ENCODE data around the gene FDCSP. TPM values are rescaled to one million over a fixed set of nuclear protein-coding genes. Genes with fewer than 3 reads are reported as not detected.

The FDCSP gene
- total and polyA plus RNA-seq, 4 donors, result not detected

DNA sequence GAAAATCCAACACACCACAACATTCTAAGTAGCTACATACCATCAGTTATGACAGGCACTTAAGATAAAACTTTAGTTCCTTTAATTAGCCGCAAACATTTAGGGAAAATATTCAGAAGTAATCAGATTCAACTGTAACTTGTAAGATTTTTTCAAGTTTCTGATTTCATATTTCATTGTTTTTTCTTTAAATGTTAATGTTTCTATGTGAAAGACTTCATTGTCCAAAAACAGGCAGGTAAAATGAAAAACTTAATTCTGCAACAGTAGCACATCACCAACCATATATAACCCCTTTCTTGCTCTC is 42.0 kb upstream of the FDCSP start:
- H3K4me3 ChIP-seq (ENCODE audit: low read depth in 1 of 3, low read length in 3 of 3), result no peak overlapping the region
- H3K9me3 ChIP-seq (ENCODE audit: control insufficient read depth in 4 of 4, low read length in 3 of 4), result no peaks in the 10 kb centered on the region
- H3K27me3 ChIP-seq (ENCODE audit: control insufficient read depth in 4 of 4, insufficient read depth in 4 of 4, low read length in 3 of 4), result no peaks in the 10 kb centered on the region
- no peaks in the 10 kb centered on the region for H3K36me3 ChIP-seq (ENCODE audit: control insufficient read depth in 4 of 4, insufficient read depth in 3 of 4, low read depth in 1 of 4, low read length in 3 of 4)
- H3K27ac ChIP-seq (ENCODE audit: low read depth in 1 of 2, low read length in 2 of 2), result no peak overlapping the region
- 84% methylated on average over 1 of the region's 1 CpG for WGBS
- DNase-seq (ENCODE audit: low spot score), result no peak
- no peak overlapping the region for H3K9ac ChIP-seq (ENCODE audit: low read depth in 1 of 2, low read length in 2 of 2)
- peaks cover 0 to 13% (median 4%) of the 10 kb centered on the region in 4 donors for H3K4me1 ChIP-seq (ENCODE audit: control insufficient read depth in 4 of 4, insufficient read depth in 4 of 4, low read length in 3 of 4)
- TF ChIP-seq FOXA1 (IDR thresholded peaks at IDR 0.05) (no peak), RXRA (IDR thresholded peaks at IDR 0.05) (no peak), EGR1 (IDR thresholded peaks at IDR 0.05; ENCODE audit: low read depth in 2 of 2) (no peak), TAF1 (conservative IDR thresholded peaks at IDR 0.05) (no peak), NR2F2 (IDR thresholded peaks at IDR 0.05) (no peak), RAD21 (IDR thresholded peaks at IDR 0.05) (no peak), HNF4G (IDR thresholded peaks at IDR 0.05) (no peak), HNF4A (conservative IDR thresholded peaks at IDR 0.05) (no peak), GABPA (IDR thresholded peaks at IDR 0.05 in 1 of 2, conservative IDR thresholded peaks at IDR 0.05 in 1 of 2) (no peak), YY1 (IDR thresholded peaks at IDR 0.05) (no peak), FOXA2 (IDR thresholded peaks at IDR 0.05) (no peak), SP1 (IDR thresholded peaks at IDR 0.05) (no peak), JUND (IDR thresholded peaks at IDR 0.05) (no peak)
- TF ChIP-seq, protein P1, sequence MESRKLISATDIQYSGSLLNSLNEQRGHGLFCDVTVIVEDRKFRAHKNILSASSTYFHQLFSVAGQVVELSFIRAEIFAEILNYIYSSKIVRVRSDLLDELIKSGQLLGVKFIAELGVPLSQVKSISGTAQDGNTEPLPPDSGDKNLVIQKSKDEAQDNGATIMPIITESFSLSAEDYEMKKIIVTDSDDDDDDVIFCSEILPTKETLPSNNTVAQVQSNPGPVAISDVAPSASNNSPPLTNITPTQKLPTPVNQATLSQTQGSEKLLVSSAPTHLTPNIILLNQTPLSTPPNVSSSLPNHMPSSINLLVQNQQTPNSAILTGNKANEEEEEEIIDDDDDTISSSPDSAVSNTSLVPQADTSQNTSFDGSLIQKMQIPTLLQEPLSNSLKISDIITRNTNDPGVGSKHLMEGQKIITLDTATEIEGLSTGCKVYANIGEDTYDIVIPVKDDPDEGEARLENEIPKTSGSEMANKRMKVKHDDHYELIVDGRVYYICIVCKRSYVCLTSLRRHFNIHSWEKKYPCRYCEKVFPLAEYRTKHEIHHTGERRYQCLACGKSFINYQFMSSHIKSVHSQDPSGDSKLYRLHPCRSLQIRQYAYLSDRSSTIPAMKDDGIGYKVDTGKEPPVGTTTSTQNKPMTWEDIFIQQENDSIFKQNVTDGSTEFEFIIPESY (IDR thresholded peaks at IDR 0.05), result no peak
- TF ChIP-seq, protein P2, sequence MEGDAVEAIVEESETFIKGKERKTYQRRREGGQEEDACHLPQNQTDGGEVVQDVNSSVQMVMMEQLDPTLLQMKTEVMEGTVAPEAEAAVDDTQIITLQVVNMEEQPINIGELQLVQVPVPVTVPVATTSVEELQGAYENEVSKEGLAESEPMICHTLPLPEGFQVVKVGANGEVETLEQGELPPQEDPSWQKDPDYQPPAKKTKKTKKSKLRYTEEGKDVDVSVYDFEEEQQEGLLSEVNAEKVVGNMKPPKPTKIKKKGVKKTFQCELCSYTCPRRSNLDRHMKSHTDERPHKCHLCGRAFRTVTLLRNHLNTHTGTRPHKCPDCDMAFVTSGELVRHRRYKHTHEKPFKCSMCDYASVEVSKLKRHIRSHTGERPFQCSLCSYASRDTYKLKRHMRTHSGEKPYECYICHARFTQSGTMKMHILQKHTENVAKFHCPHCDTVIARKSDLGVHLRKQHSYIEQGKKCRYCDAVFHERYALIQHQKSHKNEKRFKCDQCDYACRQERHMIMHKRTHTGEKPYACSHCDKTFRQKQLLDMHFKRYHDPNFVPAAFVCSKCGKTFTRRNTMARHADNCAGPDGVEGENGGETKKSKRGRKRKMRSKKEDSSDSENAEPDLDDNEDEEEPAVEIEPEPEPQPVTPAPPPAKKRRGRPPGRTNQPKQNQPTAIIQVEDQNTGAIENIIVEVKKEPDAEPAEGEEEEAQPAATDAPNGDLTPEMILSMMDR (IDR thresholded peaks at IDR 0.05; ENCODE audit: low read depth, low read length, missing input control), result no peak
- TF ChIP-seq, protein P3, sequence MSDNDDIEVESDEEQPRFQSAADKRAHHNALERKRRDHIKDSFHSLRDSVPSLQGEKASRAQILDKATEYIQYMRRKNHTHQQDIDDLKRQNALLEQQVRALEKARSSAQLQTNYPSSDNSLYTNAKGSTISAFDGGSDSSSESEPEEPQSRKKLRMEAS (IDR thresholded peaks at IDR 0.05), result no peak
- TF ChIP-seq, protein P4, sequence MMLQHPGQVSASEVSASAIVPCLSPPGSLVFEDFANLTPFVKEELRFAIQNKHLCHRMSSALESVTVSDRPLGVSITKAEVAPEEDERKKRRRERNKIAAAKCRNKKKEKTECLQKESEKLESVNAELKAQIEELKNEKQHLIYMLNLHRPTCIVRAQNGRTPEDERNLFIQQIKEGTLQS (IDR thresholded peaks at IDR 0.05), result no peak
- TF ChIP-seq, protein P5, sequence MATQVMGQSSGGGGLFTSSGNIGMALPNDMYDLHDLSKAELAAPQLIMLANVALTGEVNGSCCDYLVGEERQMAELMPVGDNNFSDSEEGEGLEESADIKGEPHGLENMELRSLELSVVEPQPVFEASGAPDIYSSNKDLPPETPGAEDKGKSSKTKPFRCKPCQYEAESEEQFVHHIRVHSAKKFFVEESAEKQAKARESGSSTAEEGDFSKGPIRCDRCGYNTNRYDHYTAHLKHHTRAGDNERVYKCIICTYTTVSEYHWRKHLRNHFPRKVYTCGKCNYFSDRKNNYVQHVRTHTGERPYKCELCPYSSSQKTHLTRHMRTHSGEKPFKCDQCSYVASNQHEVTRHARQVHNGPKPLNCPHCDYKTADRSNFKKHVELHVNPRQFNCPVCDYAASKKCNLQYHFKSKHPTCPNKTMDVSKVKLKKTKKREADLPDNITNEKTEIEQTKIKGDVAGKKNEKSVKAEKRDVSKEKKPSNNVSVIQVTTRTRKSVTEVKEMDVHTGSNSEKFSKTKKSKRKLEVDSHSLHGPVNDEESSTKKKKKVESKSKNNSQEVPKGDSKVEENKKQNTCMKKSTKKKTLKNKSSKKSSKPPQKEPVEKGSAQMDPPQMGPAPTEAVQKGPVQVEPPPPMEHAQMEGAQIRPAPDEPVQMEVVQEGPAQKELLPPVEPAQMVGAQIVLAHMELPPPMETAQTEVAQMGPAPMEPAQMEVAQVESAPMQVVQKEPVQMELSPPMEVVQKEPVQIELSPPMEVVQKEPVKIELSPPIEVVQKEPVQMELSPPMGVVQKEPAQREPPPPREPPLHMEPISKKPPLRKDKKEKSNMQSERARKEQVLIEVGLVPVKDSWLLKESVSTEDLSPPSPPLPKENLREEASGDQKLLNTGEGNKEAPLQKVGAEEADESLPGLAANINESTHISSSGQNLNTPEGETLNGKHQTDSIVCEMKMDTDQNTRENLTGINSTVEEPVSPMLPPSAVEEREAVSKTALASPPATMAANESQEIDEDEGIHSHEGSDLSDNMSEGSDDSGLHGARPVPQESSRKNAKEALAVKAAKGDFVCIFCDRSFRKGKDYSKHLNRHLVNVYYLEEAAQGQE (IDR thresholded peaks at IDR 0.05), result no peak

All from liver (tissue), 9 donors.